Upper lobe of left lung (tissue), 6 donors: Measurements from ENCODE around the gene SFXN4. TPM values are rescaled to one million over a fixed set of nuclear protein-coding genes. Genes with fewer than 3 reads are reported as not detected.

Source experiments
- ATAC-seq, 2 donors: fragments of 200-7000 bp; cut with Tn5 transposase; one replicate each; pipeline ENCODE4 v1.9.1; 2022; ENCODE audit warnings: mild to moderate bottlenecking in 2 of 2, moderate library complexity in 2 of 2; ENCODE audit not compliant: low FRiP score in 2 of 2
- DNase-seq, 2 donors: peaks; one replicate each; pipeline ENCODE4 v3.0.0-alpha.2; 2019 to 2020
- H3K27ac ChIP-seq, 4 donors: fragments of 200-600 bp; sonication (generic); one replicate each; pipeline ENCODE4 v1.5.1; 2016 to 2019
- H3K27me3 ChIP-seq, 4 donors: fragments of 200-600 bp; sonication (generic); one replicate each; pipeline ENCODE4 v1.5.1; 2017 to 2019
- H3K36me3 ChIP-seq, 4 donors: fragments of 200-600 bp; sonication (generic); one replicate each; pipeline ENCODE4 v1.5.1; 2016 to 2019
- H3K4me1 ChIP-seq, 4 donors: fragments of 200-600 bp; sonication (generic); one replicate each; pipeline ENCODE4 v1.5.1; 2018 to 2019
- H3K4me3 ChIP-seq, 4 donors: fragments of 200-600 bp; sonication (generic); one replicate each; pipeline ENCODE4 v1.5.1; 2017 to 2019; ENCODE audit warnings: mild to moderate bottlenecking in 2 of 4, moderate library complexity in 1 of 4
- H3K9me3 ChIP-seq, 4 donors: fragments of 200-600 bp; sonication (generic); one replicate each; pipeline ENCODE4 v1.5.1; 2018 to 2019
- EP300 ChIP-seq, 4 donors: sonication (generic); formaldehyde crosslinking; IDR thresholded peaks; one replicate each; pipeline ENCODE4 v1.5.1; 2017; ENCODE audit warnings: antibody characterized with exemption in 4 of 4, control low read depth in 2 of 4
- POLR2A ChIP-seq, 4 donors: fragments of 450-650 bp; IDR thresholded peaks; one replicate each; pipeline ENCODE4 v1.5.1; 2016 to 2017; ENCODE audit warnings: antibody characterized with exemption in 4 of 4, mild to moderate bottlenecking in 2 of 4
- POLR2AphosphoS5 ChIP-seq, 2 donors: sonication (generic); formaldehyde crosslinking; IDR thresholded peaks; one replicate each; pipeline ENCODE4 v1.5.1; 2017; ENCODE audit warnings: antibody characterized with exemption in 2 of 2
- WGBS, 2 donors: methylation state at CpG; one replicate each; pipeline ENCODE4 v1.1.5; 2017 to 2018; 5-methylcytosine and 5-hydroxymethylcytosine counted together
- total RNA-seq, 6 donors: library from RNA; depleted of rRNA in 4 of 6; stranded (reverse); fragments of >200 nt in 4 of 6; gene quantifications; one replicate each; pipeline versions ENCODE4 v1.1.0 to v1.2.1, GENCODE V29; 2016 to 2021
- TF ChIP-seq, protein P1 (sequence below), 6 experiments: fragments of 450-650 bp in 4 of 6; fragments of 200-600 bp in 2 of 6; sonication (generic) in 2 of 6; IDR thresholded peaks; one replicate each; pipeline ENCODE4 v1.5.1; 2016 to 2019; ENCODE audit warnings: antibody characterized with exemption in 6 of 6
- donor health status: DM: no; HTN: no; CAD: no; lungs with moderate emphysema.
- donor health status: DM: no; HTN: yes; CAD: no; lungs with severe emphysema.

Gene SFXN4
- total RNA-seq, 6 donors from 2014 or later: 4.4 to 47.1 (median 19.0) TPM

DNA sequence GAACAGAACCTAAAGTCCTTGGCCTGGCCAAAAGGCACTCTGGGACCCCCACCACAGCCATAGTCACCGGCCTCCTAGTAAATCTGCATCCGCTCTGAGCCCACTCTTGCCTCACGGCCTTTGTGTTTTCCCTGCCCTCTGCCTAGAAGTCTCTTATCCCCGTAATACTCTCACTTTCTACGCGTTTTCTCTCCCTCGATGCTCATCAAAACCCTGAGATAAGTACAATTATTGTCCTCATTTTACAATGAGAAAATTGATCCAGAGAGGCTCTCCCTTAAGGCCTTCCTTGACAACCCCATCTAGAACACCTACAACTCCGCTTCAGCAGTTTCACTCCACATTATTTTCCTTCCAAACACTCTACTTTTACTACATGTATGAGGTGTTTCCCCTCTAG, 1.5 kb upstream of the SFXN4 start:
- peaks cover 11 to 18% (median 14%) of the 10 kb centered on the region in 4 donors for H3K4me1 ChIP-seq
- no peaks in the 10 kb centered on the region for H3K27me3 ChIP-seq
- TF ChIP-seq POLR2A (IDR thresholded peaks at IDR 0.05): no peak
- TF ChIP-seq, protein P1, sequence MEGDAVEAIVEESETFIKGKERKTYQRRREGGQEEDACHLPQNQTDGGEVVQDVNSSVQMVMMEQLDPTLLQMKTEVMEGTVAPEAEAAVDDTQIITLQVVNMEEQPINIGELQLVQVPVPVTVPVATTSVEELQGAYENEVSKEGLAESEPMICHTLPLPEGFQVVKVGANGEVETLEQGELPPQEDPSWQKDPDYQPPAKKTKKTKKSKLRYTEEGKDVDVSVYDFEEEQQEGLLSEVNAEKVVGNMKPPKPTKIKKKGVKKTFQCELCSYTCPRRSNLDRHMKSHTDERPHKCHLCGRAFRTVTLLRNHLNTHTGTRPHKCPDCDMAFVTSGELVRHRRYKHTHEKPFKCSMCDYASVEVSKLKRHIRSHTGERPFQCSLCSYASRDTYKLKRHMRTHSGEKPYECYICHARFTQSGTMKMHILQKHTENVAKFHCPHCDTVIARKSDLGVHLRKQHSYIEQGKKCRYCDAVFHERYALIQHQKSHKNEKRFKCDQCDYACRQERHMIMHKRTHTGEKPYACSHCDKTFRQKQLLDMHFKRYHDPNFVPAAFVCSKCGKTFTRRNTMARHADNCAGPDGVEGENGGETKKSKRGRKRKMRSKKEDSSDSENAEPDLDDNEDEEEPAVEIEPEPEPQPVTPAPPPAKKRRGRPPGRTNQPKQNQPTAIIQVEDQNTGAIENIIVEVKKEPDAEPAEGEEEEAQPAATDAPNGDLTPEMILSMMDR (IDR thresholded peaks at IDR 0.05): no peak
- TF ChIP-seq POLR2AphosphoS5 (IDR thresholded peaks at IDR 0.05): no peak
- no peak for TF ChIP-seq EP300 (IDR thresholded peaks at IDR 0.05)
- H3K36me3 ChIP-seq: peaks cover 16 to 47% (median 32%) of the 10 kb centered on the region in 4 donors
- no peaks in the 10 kb centered on the region for H3K9me3 ChIP-seq
- 80 to 83% methylated on average over 8 of the region's 8 CpGs for WGBS, 2 donors
- no peak for DNase-seq
- no peak overlapping the region for H3K4me3 ChIP-seq
- ATAC-seq: no peak
- H3K27ac ChIP-seq: peak overlapping the region in 3 of 4 donors; percentile 85 to 90 (median 86)

DNA sequence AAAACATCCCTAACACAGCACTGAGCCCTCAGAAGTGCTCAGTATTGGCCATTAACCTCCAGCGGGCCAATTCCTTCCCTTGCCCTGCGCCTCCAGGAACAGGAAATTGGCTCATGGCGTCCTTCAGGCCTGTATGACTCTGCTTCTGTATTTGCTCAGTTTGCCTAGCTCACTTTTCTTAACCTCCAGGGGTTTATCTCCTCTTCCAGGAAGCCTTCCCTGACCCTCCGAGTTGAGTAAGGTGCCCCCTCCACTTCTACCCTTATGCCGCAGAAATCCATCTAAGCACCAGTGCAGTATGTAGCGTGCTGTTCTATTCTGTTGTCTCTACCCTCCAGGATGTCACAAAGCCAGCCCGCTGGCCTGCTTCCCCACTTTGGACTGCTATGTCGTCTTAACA, 1.1 kb upstream of the SFXN4 start:
- H3K4me1 ChIP-seq: peaks cover 11 to 18% (median 14%) of the 10 kb centered on the region in 4 donors
- H3K27ac ChIP-seq: peak overlapping the region; percentile 85 to 91 (median 88)
- ATAC-seq: no peak
- H3K9me3 ChIP-seq: no peaks in the 10 kb centered on the region
- no peaks in the 10 kb centered on the region for H3K27me3 ChIP-seq
- no peak for DNase-seq
- TF ChIP-seq, protein P1 (IDR thresholded peaks at IDR 0.05): no peak
- TF ChIP-seq EP300 (IDR thresholded peaks at IDR 0.05) (no peak), POLR2AphosphoS5 (IDR thresholded peaks at IDR 0.05) (no peak), POLR2A (IDR thresholded peaks at IDR 0.05) (no peak)
- peaks cover 11 to 42% (median 27%) of the 10 kb centered on the region in 4 donors for H3K36me3 ChIP-seq
- H3K4me3 ChIP-seq: no peak overlapping the region
- WGBS, 2 donors: 56 to 57% methylated on average over 8 of the region's 8 CpGs

DNA sequence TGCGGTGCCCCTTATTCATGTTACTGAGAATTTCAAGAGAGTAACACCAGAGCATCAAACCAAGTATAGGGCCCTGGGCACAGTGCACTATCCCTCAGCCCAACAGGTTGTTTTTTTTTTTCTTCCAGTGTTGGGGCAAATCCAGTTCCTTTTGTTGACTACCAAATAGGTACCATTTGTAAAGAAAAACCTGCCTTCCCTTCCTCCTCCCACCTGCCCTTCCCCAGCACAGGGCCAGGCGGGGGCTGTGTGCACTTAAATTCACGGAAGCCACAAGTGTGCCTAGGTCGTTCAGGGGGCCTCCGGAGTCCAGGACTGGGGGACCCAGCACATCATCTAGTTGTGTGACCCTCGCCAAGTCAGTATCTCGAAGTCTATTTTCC, 595 bp upstream of the SFXN4 start:
- H3K4me3 ChIP-seq: peak overlapping the region in 3 of 4 donors; percentile 86 to 97 (median 89)
- H3K36me3 ChIP-seq: peaks cover 6 to 38% (median 23%) of the 10 kb centered on the region in 4 donors
- peak overlapping the region; percentile 85 to 91 (median 88) for H3K27ac ChIP-seq
- H3K27me3 ChIP-seq: no peaks in the 10 kb centered on the region
- TF ChIP-seq POLR2A (IDR thresholded peaks at IDR 0.05) (no peak), EP300 (IDR thresholded peaks at IDR 0.05) (no peak), POLR2AphosphoS5 (IDR thresholded peaks at IDR 0.05) (no peak)
- H3K4me1 ChIP-seq: peaks cover 11 to 18% (median 14%) of the 10 kb centered on the region in 4 donors
- H3K9me3 ChIP-seq: no peaks in the 10 kb centered on the region
- DNase-seq (no peak), ATAC-seq (no peak)
- 57 to 70% methylated on average over 7 of the region's 7 CpGs for WGBS, 2 donors

DNA sequence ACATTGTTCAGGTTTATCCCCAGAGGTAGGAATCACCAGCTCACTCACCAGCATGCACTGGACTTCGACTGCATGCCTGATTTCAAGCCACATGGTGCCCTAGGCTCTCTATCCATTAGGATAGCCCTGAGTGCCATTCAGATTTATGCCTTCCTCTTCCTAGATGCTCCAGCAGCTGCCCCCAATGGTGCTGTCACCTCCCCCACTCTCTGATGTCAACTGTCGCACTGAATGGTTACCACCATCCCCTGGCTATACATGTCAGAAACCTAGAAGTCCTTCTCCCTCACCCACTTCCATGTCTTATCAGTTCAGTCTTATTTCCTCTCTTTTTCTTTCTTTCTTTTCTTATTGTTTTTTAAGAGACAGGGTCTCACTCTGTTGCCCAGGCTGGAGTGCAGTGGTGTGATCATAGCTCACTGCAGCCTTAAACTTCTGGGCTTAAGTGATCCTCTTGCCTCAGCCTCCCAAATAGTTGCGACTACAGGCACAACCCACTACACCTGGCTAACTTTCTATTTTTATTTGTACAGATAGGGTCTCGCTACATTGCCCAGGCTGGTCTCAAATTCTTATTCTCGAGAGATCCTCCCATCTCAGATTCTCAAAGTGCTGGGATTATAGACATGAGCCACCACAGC, 2.9 kb downstream of the SFXN4 start:
- no peak overlapping the region for H3K4me3 ChIP-seq
- H3K9me3 ChIP-seq: no peaks in the 10 kb centered on the region
- H3K27ac ChIP-seq: no peak overlapping the region
- 91 to 94% methylated on average over 5 of the region's 5 CpGs for WGBS, 2 donors
- no peak for ATAC-seq
- DNase-seq: no peak
- TF ChIP-seq POLR2AphosphoS5 (IDR thresholded peaks at IDR 0.05) (no peak), POLR2A (IDR thresholded peaks at IDR 0.05) (no peak), EP300 (IDR thresholded peaks at IDR 0.05) (no peak)
- TF ChIP-seq, protein P1 (IDR thresholded peaks at IDR 0.05): no peak
- peaks cover 11 to 18% (median 14%) of the 10 kb centered on the region in 4 donors for H3K4me1 ChIP-seq
- no peaks in the 10 kb centered on the region for H3K27me3 ChIP-seq
- H3K36me3 ChIP-seq: peaks cover 0 to 18% (median 14%) of the 10 kb centered on the region in 4 donors

DNA sequence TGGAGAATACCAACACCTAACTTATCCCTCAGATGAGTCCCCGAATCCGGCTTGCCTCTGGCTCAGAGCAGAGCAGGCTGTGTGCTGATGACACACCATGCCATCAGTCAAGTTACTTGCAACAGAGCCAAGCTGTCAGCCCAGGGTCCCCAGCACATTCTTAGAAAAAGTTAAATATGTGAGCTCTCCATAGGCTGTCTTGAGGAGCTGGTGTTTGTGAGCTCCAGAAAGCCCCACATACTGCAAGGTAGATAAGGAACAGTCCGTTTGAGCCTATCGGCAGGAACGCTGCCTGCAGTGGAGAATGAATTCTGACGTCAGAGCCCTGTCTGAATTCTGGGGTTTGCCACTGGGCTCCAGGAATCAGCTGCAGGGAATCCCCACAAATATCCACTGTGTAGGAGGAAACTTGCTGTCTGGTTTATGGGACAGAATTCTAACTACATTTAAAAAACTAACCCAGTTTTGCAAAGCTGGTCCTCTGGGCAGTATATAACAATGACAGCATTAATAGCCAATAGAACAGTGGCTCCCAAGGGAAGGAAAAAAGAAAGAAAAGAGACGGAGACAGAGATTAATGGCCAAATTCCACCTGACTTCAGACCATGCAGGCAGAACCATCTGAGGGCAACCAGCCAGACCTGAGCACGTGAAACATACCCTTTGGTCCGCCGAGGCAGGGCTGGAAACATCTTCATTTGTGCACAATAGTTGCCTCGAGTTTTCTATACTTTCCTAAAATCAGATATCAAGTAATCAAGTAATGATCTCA, 3.6 kb downstream of the SFXN4 start:
- ATAC-seq: no peak
- TF ChIP-seq, protein P1 (IDR thresholded peaks at IDR 0.05): no peak
- no peak for TF ChIP-seq POLR2AphosphoS5 (IDR thresholded peaks at IDR 0.05)
- TF ChIP-seq POLR2A (IDR thresholded peaks at IDR 0.05): no peak
- no peak for TF ChIP-seq EP300 (IDR thresholded peaks at IDR 0.05)
- H3K27ac ChIP-seq: no peak overlapping the region
- H3K27me3 ChIP-seq: no peaks in the 10 kb centered on the region
- H3K4me1 ChIP-seq: peaks cover 11 to 18% (median 14%) of the 10 kb centered on the region in 4 donors
- peaks cover 0 to 19% (median 15%) of the 10 kb centered on the region in 4 donors for H3K36me3 ChIP-seq
- DNase-seq: no peak
- H3K4me3 ChIP-seq: no peak overlapping the region
- 84 to 85% methylated on average over 9 to 11 of the region's 11 CpGs for WGBS, 2 donors
- H3K9me3 ChIP-seq: no peaks in the 10 kb centered on the region
